SH-SY5Y (cell line): ENCODE measurements around the gene IGF1.

Experiments
- GATA2 ChIP-seq: IDR thresholded peaks from 2 replicates; pipeline ENCODE4 v1.6.1; 2011; ENCODE audit warnings: mild to moderate bottlenecking, low read depth, low read length
- GATA3 ChIP-seq: IDR thresholded peaks from 2 replicates; pipeline ENCODE4 v1.6.1; 2011; ENCODE audit warnings: low read depth, mild to moderate bottlenecking, low read length, moderate library complexity

DNA sequence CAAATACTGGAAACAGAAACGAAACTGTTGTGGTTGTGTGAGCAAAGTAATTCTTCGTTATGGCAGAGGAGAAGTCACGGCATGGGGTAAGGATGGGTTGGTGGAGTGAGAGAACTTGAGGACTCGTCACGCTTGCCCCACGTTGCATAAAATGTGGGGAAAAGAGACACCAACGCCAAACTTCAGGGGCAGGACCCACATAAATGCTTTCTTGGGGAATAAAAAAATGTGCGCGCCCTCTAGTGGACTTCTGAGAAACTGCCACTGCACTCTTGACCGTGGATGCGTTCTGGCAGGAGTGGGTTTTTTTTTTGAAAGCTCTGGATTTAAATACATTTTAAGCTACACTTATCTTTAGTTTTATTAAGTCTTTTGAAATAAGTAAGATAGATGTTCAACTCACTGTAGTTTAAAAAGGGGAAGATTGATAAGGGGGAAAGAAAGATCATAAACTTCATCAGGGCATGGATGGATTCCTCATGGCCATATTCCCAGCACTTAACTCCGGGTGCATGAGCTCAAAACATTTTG lies 4.1 kb upstream of the IGF1 start:
- TF ChIP-seq GATA2 (no peak), GATA3 (no peak)
